AG04450 (cell line): ENCODE results near the gene MMUT. TPM values are rescaled to one million over a fixed set of nuclear protein-coding genes. Genes with fewer than 3 reads are reported as not detected.

Source experiments
- CTCF ChIA-PET: fragments of 300-600, 350-600 bp; formaldehyde crosslinking; extraction: SDS; loops from one replicate; lab custom pipeline; 2022; ENCODE audit warnings: antibody characterized with exemption, inconsistent platforms; lab: Charles Lee
- POLR2A ChIA-PET: fragments of 350-600 bp; formaldehyde crosslinking; extraction: SDS; loops from one replicate; lab custom pipeline; 2021; ENCODE audit warnings: antibody characterized with exemption, inconsistent platforms; lab: Yijun Ruan, JAX
- DNase-seq: peaks from one replicate; pipeline ENCODE4 v3.0.0-alpha.2; 2011; ENCODE audit warnings: low read depth, low spot score
- H3K27ac ChIP-seq: one replicate; pipeline ENCODE4 v1.5.1; 2012; ENCODE audit warnings: low read depth, low read length, control low read depth
- H3K27me3 ChIP-seq: one replicate; pipeline ENCODE4 v1.6.0; 2012; ENCODE audit warnings: low read length; ENCODE audit not compliant: control insufficient read depth, insufficient read depth
- H3K4me3 ChIP-seq: 2 replicates; pipeline ENCODE4 v1.5.1; 2011; ENCODE audit warnings: mild to moderate bottlenecking, low read depth, low read length, control low read depth
- H3K9me3 ChIP-seq: 2 replicates; pipeline ENCODE4 v1.5.1; 2012; ENCODE audit warnings: low read length; ENCODE audit not compliant: control insufficient read depth, insufficient read depth
- CTCF ChIP-seq: IDR thresholded peaks from 2 replicates; pipeline ENCODE4 v1.5.1; 2011; ENCODE audit warnings: low read depth, low read length, control low read depth, inconsistent platforms
- polyA plus RNA-seq: library from polyadenylated mRNA; depleted of rRNA; stranded (reverse); fragments of >200 nt; gene quantifications from 2 replicates; pipeline ENCODE4 v1.2.3, GENCODE V29; 2011

MMUT gene
- polyA plus RNA-seq, 1 experiment, result 26.8 TPM

GRCh38 chr6:49457771-49458170 is 5.3 kb downstream of the MMUT start:
- no peak for DNase-seq
- ChIA-PET POLR2A (no interaction called here), CTCF (no interaction called here)
- TF ChIP-seq CTCF, result no peak
- Histone ChIP-seq H3K9me3 (no peaks in the 10 kb centered on the region), H3K4me3 (no peak overlapping the region), H3K27ac (no peak overlapping the region), H3K27me3 (no peaks in the 10 kb centered on the region)

GRCh38 chr6:49454787-49455709 is 8.0 kb downstream of the MMUT start:
- ChIA-PET POLR2A (no interaction called here), CTCF (interaction anchor here (1.0 to 1.7 kb wide), 3 partner anchors 8 to 45 kb away, joined by 3 to 5 read pairs (median 5); no protein-coding TSS in a partner anchor)
- DNase-seq, result no peak
- H3K9me3 ChIP-seq, result no peaks in the 10 kb centered on the region
- TF ChIP-seq CTCF, result no peak
- H3K27me3 ChIP-seq, result no peaks in the 10 kb centered on the region
- no peak overlapping the region for H3K27ac ChIP-seq
- no peak overlapping the region for H3K4me3 ChIP-seq

- ChIA-PET CTCF (interaction anchor here (0.6 to 1.2 kb wide), 14 partner anchors 9 to 1856 kb away, joined by 3 to 8 read pairs (median 4); no protein-coding TSS in a partner anchor), POLR2A (no interaction called here)
Measured at GRCh38 chr6:49453221-49453620, 9.8 kb downstream of the MMUT start.

DNA sequence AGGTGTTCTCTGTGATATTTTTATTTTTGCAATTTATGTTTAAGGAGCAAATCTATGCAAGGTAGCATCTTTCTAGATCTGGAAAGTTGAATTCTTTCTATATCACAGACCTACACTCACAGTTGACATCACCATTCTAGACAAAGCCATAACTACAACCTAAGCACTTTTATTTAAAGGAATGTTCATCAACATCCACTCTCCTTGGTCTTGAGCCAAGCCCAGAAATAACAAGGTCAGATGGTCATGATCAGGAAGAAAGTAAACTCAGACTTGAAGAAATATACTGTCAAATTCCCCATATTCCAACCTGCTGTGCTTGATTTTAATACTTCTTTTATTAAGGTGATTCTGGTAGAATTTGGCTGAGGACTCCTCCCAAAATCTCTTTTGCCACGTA is 32.2 kb downstream of the MMUT start:
- no peaks in the 10 kb centered on the region for H3K27me3 ChIP-seq
- H3K4me3 ChIP-seq, result no peak overlapping the region
- no peaks in the 10 kb centered on the region for H3K9me3 ChIP-seq
- no peak for DNase-seq
- no peak overlapping the region for H3K27ac ChIP-seq
- CTCF ChIA-PET, result interaction anchor here (2.1 kb wide), 1 partner anchor 21 kb away, joined by 8 read pairs; no protein-coding TSS in a partner anchor
- TF ChIP-seq CTCF, result no peak
- POLR2A ChIA-PET, result no interaction called here

More at GRCh38 chr6:49453221-49453620, 9.8 kb downstream of the MMUT start:
- no peaks in the 10 kb centered on the region for H3K9me3 ChIP-seq
- H3K27ac ChIP-seq, result no peak overlapping the region
- no peaks in the 10 kb centered on the region for H3K27me3 ChIP-seq
- H3K4me3 ChIP-seq, result no peak overlapping the region
- no peak for DNase-seq
- peak; percentile 44 for TF ChIP-seq CTCF

DNA sequence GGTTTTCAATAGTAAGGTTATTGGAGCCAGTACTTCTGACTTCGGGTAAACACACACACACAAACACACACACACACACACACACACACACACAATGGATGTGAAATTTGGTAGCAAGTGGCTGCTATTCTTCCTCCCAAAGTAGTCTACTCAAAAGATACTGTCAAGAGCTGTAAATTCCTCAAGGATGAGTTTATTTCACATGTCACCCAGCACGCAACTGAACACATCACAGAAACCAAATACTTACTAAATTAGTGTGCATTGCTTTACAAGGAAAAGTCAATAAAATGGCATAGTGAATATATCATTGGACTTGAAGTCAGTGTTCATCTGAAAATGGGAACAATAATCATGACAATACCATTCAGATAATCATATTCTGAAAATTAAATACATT is 32.9 kb downstream of the MMUT start:
- Histone ChIP-seq H3K27ac (no peak overlapping the region), H3K4me3 (no peak overlapping the region), H3K27me3 (no peaks in the 10 kb centered on the region), H3K9me3 (no peaks in the 10 kb centered on the region)
- no peak for DNase-seq
- POLR2A ChIA-PET, result no interaction called here
- CTCF ChIA-PET, result interaction anchor here (0.9 to 1.1 kb wide), 2 partner anchors 20 to 23 kb away, joined by 3 to 5 read pairs; no protein-coding TSS in a partner anchor
- no peak for TF ChIP-seq CTCF
